ENCODE measurements around the gene VWA1.

DNA sequence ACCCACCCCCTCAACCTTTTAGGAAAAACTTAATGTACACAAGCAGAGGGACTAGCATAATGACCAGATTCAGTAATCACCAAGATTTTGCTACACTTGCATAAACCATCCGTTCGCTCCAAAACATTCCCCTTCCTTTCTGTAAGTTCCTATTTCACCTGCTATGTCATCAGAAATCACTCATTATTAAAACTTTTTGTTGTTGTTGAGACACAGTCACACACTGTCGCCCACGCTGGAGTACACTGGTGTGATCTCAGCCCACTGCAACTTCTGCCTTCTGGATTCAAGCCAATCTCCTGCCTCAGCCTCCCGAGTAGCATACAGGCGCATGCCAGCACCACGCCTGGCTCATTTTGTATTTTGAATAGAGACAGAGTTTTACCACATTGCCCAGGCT is 31.8 kb upstream of the VWA1 start:
- TF ChIP-seq CTCF (IDR thresholded peaks at IDR 0.05) (no peak), POLR2AphosphoS5 (IDR thresholded peaks at IDR 0.05) (no peak), POLR2A (IDR thresholded peaks at IDR 0.05) (no peak), EP300 (IDR thresholded peaks at IDR 0.05) (no peak)
